HCT116 (cell line): ENCODE results near the gene CAP1. TPM values are rescaled to one million over a fixed set of nuclear protein-coding genes. Genes with fewer than 3 reads are reported as not detected.

Experiments used
- ATAC-seq: fragments of 200-7000 bp; cut with Tn5 transposase; 2 replicates; pipeline ENCODE4 v1.9.1; 2020; ENCODE audit warnings: mild to moderate bottlenecking, moderate library complexity
- BruUV-seq: library from RNA; stranded (reverse); fragments of 400-500 nt; replicated peaks from 2 replicates; lab custom pipeline; 2021; lab: Mats Ljungman, UMichigan
- CTCF ChIA-PET: fragments of 300-600 bp; sonication (Branson Sonifier 250); formaldehyde crosslinking; loops from one replicate; lab custom pipeline; 2021; ENCODE audit warnings: antibody characterized with exemption; lab: Charles Lee
- POLR2A ChIA-PET: fragments of 300-600, 350-600 bp; sonication (Branson Sonifier 250); formaldehyde crosslinking; loops from one replicate; lab custom pipeline; 2021; ENCODE audit warnings: antibody characterized with exemption; lab: Charles Lee
- RAD21 ChIA-PET, 2 experiments: fragments of 300-600 bp; sonication (Branson Sonifier 250); formaldehyde crosslinking; loops; one replicate each; lab custom pipeline; 2023; ENCODE audit warnings: low total read pairs in 2 of 2; ENCODE audit not compliant: uncharacterized antibody in 2 of 2, unreplicated experiment in 2 of 2, low non-redundant PET in 1 of 2; lab: Charles Lee
- DNase-seq: peaks from one replicate; pipeline ENCODE4 v3.0.0-alpha.2; 2010; ENCODE audit warnings: low read depth, low spot score
- H2AFZ ChIP-seq: fragments of 200-600 bp; shearing (Covaris generic), sonication (generic); 2 replicates; pipeline ENCODE4 v1.6.1; 2017; ENCODE audit warnings: low read depth, mixed run types, mixed read lengths, antibody characterized with exemption, low read length; ENCODE audit not compliant: poor library complexity, severe bottlenecking
- H3K27ac ChIP-seq: 2 replicates; pipeline ENCODE4 v1.5.1; 2012; ENCODE audit warnings: low read depth, low read length
- H3K27me3 ChIP-seq: fragments of 200-600 bp; sonication (generic); 2 replicates; pipeline ENCODE4 v1.6.1; 2016; ENCODE audit warnings: mixed run types, low read length, mixed read lengths; ENCODE audit not compliant: insufficient read depth
- H3K36me3 ChIP-seq, 2 experiments: fragments of 200-500 bp in 1 of 2; fragments of 200-600 bp in 1 of 2; sonication (Bioruptor generic) in 1 of 2; sonication (generic) in 1 of 2; 2 replicates each; pipeline versions ENCODE4 v1.5.1 to v1.6.1; 2014 to 2016; ENCODE audit warnings: low read length in 2 of 2, inconsistent platforms in 1 of 2, mixed read lengths in 1 of 2, mixed run types in 1 of 2; ENCODE audit not compliant: insufficient read depth in 2 of 2, control insufficient read depth in 1 of 2
- H3K4me1 ChIP-seq, 2 experiments: fragments of 200-600 bp in 1 of 2; sonication (generic) in 1 of 2; 2 replicates each; pipeline versions ENCODE4 v1.5.1 to v1.6.1; 2012 to 2017; ENCODE audit warnings: low read length in 2 of 2, inconsistent platforms in 1 of 2, mild to moderate bottlenecking in 1 of 2, mixed read lengths in 1 of 2, mixed run types in 1 of 2, moderate library complexity in 1 of 2; ENCODE audit not compliant: insufficient read depth in 2 of 2, control insufficient read depth in 1 of 2
- H3K4me2 ChIP-seq: fragments of 200-600 bp; sonication (generic); 2 replicates; pipeline ENCODE4 v1.6.1; 2017; ENCODE audit warnings: mixed run types, low read length, mixed read lengths
- H3K4me3 ChIP-seq, 2 experiments: fragments of 200-600 bp in 1 of 2; sonication (generic) in 1 of 2; replicated peaks in 1 of 2; 2 replicates each; pipeline ENCODE4 v1.5.1; 2011 to 2016; ENCODE audit warnings: low read length in 2 of 2, control low read depth in 1 of 2, low read depth in 1 of 2, mild to moderate bottlenecking in 1 of 2, mixed read lengths in 1 of 2, mixed run types in 1 of 2
- H3K79me2 ChIP-seq: fragments of 200-600 bp; sonication (generic); 2 replicates; pipeline ENCODE4 v1.6.1; 2017; ENCODE audit warnings: mild to moderate bottlenecking, mixed run types, low read length, moderate library complexity, mixed read lengths; ENCODE audit not compliant: insufficient read depth
- H3K9ac ChIP-seq: fragments of 200-600 bp; sonication (generic); 2 replicates; pipeline ENCODE4 v1.6.1; 2016; ENCODE audit warnings: low read length, mixed read lengths
- H3K9me2 ChIP-seq: fragments of 200-600 bp; sonication (generic), shearing (Covaris generic); 2 replicates; pipeline ENCODE4 v1.6.1; 2017; ENCODE audit warnings: mixed run types, mild to moderate bottlenecking, moderate library complexity; ENCODE audit not compliant: insufficient read depth
- H3K9me3 ChIP-seq, 2 experiments: fragments of 200-500 bp in 1 of 2; fragments of 200-600 bp in 1 of 2; sonication (Bioruptor generic) in 1 of 2; sonication (generic) in 1 of 2; 2 replicates each; pipeline ENCODE4 v1.6.1; 2014 to 2017; ENCODE audit warnings: low read length in 2 of 2, mixed read lengths in 2 of 2, inconsistent platforms in 1 of 2, low read depth in 1 of 2, mild to moderate bottlenecking in 1 of 2, mixed run types in 1 of 2, moderate library complexity in 1 of 2; ENCODE audit not compliant: control insufficient read depth in 1 of 2, insufficient read depth in 1 of 2
- H4K20me1 ChIP-seq: fragments of 200-600 bp; sonication (generic), shearing (Covaris generic); 2 replicates; pipeline ENCODE4 v1.6.1; 2017; ENCODE audit warnings: mixed run types, mild to moderate bottlenecking, moderate library complexity; ENCODE audit not compliant: insufficient read depth
- CBX3 ChIP-seq: IDR thresholded peaks from 2 replicates; pipeline ENCODE4 v1.6.1; 2012; ENCODE audit warnings: low read depth
- CEBPB ChIP-seq: IDR thresholded peaks from 2 replicates; pipeline ENCODE4 v1.6.1; 2012; ENCODE audit warnings: low read depth
- EZH2 ChIP-seq: fragments of 200-600 bp; sonication (generic); IDR thresholded peaks from 2 replicates; pipeline ENCODE4 v1.6.1; 2017; ENCODE audit warnings: antibody characterized with exemption, mixed run types
- JUND ChIP-seq: IDR thresholded peaks from 2 replicates; pipeline ENCODE4 v1.6.1; 2012
- POLR2AphosphoS5 ChIP-seq: IDR thresholded peaks from 2 replicates; pipeline ENCODE4 v1.6.1; 2011; ENCODE audit warnings: mild to moderate bottlenecking, low read depth, low read length, moderate library complexity
- RAD21 ChIP-seq: IDR thresholded peaks from 2 replicates; pipeline ENCODE4 v1.6.1; 2012; ENCODE audit warnings: low read depth, mild to moderate bottlenecking
- SIN3A ChIP-seq: IDR thresholded peaks from 2 replicates; pipeline ENCODE4 v1.6.1; 2012; ENCODE audit warnings: low read depth
- SRF ChIP-seq: IDR thresholded peaks from 2 replicates; pipeline ENCODE4 v1.6.1; 2012; ENCODE audit warnings: low read depth
- TCF7L2 ChIP-seq: IDR thresholded peaks from 2 replicates; pipeline ENCODE4 v1.7.0; 2011; ENCODE audit warnings: borderline replicate concordance, inconsistent platforms; ENCODE audit not compliant: insufficient read depth, insufficient read length; ENCODE audit errors: extremely low read depth
- YY1 ChIP-seq: IDR thresholded peaks from 2 replicates; pipeline ENCODE4 v1.6.1; 2011; ENCODE audit warnings: low read length, low read depth, moderate library complexity, mild to moderate bottlenecking; ENCODE audit not compliant: insufficient replicate concordance; ENCODE audit errors: extremely low read depth
- ZFX ChIP-seq: fragments of 450-650 bp; IDR thresholded peaks from 2 replicates; pipeline ENCODE4 v1.6.1; 2017
- ZNF274 ChIP-seq: fragments of 200-500 bp; sonication (Bioruptor generic); IDR thresholded peaks from 2 replicates; pipeline ENCODE4 v1.6.1; 2014; ENCODE audit warnings: mild to moderate bottlenecking, low read depth, low read length, inconsistent platforms
- intact Hi-C: fragments of 100-400 bp; cut with micrococcal nuclease; formaldehyde crosslinking; loops from 2 replicates; pipeline ENCODE4 v1.10.0; 2022
- total RNA-seq: library from RNA; stranded (reverse); gene quantifications from one replicate; pipeline ENCODE4 v1.2.1, GENCODE V29; 2021; ENCODE audit not compliant: unreplicated experiment
- TF ChIP-seq, protein P1 (sequence below): IDR thresholded peaks from 2 replicates; pipeline ENCODE4 v1.6.1; 2012
- TF ChIP-seq, protein P2 (sequence below): IDR thresholded peaks from 2 replicates; pipeline ENCODE4 v1.6.1; 2012; ENCODE audit warnings: low read depth
- TF ChIP-seq, protein P3 (sequence below), 3 experiments: fragments of 200-600 bp in 1 of 3; sonication (generic) in 1 of 3; IDR thresholded peaks in 2 of 3; conservative IDR thresholded peaks in 1 of 3; 2 replicates each; pipeline ENCODE4 v1.5.1; 2012 to 2017; ENCODE audit warnings: low read depth in 2 of 3, low read length in 2 of 3, antibody characterized with exemption in 1 of 3, borderline replicate concordance in 1 of 3, control low read depth in 1 of 3, mild to moderate bottlenecking in 1 of 3, mixed read lengths in 1 of 3, mixed run types in 1 of 3, moderate library complexity in 1 of 3; ENCODE audit not compliant: insufficient read depth in 1 of 3

CAP1 gene
- total RNA-seq, 1 experiment from 2014 or later = 274 TPM

DNA sequence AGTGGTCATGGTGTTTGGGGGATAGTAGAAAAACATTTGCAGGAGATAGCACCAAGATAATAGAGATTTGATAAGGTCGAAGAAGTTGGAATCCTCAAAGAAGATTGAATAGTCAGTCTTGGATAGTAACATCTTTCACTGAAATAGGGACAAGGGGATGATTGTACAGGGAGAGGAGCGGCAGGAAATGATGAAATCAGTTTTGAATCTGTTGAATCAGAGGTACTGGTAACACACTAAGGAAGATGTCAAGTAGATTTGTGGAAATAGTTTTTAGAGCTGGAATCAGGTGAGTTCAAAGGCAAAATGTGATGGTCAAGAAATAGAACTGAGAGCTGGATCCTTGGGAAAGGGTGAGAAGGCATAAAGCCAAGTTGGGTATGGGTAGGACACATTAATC is 26.5 kb downstream of the CAP1 start:
- H3K79me2 ChIP-seq = no peaks in the 10 kb centered on the region; the same call in 1 of the 2 replicates
- H3K4me3 ChIP-seq = no peak overlapping the region
- no peaks in the 10 kb centered on the region for H3K27me3 ChIP-seq
- H3K9me2 ChIP-seq = no peaks in the 10 kb centered on the region
- RAD21 ChIA-PET = no interaction called here
- H3K9me3 ChIP-seq = no peaks in the 10 kb centered on the region
- no peak overlapping the region for H3K9ac ChIP-seq
- H2AFZ ChIP-seq = no peak overlapping the region
- DNase-seq = no peak
- no TSS peak for BruUV-seq
- intact Hi-C loops = no loop called here
- TF ChIP-seq RAD21 (no peak), EZH2 (no peak), SRF (no peak), SIN3A (no peak), POLR2AphosphoS5 (no peak), ZNF274 (no peak), CEBPB (no peak), TCF7L2 (no peak)
- TF ChIP-seq, protein P1, sequence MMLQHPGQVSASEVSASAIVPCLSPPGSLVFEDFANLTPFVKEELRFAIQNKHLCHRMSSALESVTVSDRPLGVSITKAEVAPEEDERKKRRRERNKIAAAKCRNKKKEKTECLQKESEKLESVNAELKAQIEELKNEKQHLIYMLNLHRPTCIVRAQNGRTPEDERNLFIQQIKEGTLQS = no peak
- H3K4me2 ChIP-seq = no peak overlapping the region
- H3K4me1 ChIP-seq = no peaks in the 10 kb centered on the region
- ATAC-seq = no peak
- no peaks in the 10 kb centered on the region for H4K20me1 ChIP-seq
- H3K27ac ChIP-seq = no peak overlapping the region
- POLR2A ChIA-PET = no interaction called here
- CTCF ChIA-PET = no interaction called here
- H3K36me3 ChIP-seq = peaks cover 64 to 65% of the 10 kb centered on the region in 2 experiments

DNA sequence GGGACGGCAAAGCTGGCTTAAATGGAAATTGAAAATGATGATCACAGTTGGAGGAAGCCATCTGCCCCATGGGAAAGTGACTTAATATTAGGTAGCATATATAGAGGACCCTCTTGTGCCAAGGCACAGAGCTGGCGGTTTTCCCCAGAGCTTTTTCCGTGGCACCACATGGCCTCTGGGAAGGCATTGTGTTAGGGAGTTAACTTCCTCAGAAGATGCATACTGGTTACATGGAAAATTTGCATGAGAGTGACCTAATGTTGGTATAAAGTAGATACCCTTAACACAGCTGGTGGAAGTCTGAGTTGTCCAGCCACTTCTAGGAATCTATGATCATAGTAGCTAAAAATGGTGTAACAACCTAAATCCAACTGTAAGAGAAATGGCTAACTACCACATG is 27.3 kb downstream of the CAP1 start:
- RAD21 ChIA-PET = no interaction called here
- CTCF ChIA-PET = no interaction called here
- no peak for DNase-seq
- Histone ChIP-seq H3K27ac (no peak overlapping the region), H3K9me2 (no peaks in the 10 kb centered on the region), H3K9me3 (no peaks in the 10 kb centered on the region), H4K20me1 (no peaks in the 10 kb centered on the region), H3K4me3 (no peak overlapping the region), H3K79me2 (no peaks in the 10 kb centered on the region; the same call in 1 of the 2 replicates), H3K9ac (no peak overlapping the region), H3K36me3 (peaks cover 66 to 69% of the 10 kb centered on the region in 2 experiments), H2AFZ (no peak overlapping the region), H3K27me3 (no peaks in the 10 kb centered on the region), H3K4me2 (no peak overlapping the region), H3K4me1 (no peaks in the 10 kb centered on the region)
- intact Hi-C loops = no loop called here
- ATAC-seq = no peak
- POLR2A ChIA-PET = no interaction called here
- BruUV-seq = no TSS peak
- TF ChIP-seq, protein P1 = no peak
- no peak for TF ChIP-seq YY1
- TF ChIP-seq CEBPB = no peak
- no peak for TF ChIP-seq JUND
- no peak for TF ChIP-seq EZH2
- no peak for TF ChIP-seq ZFX
- TF ChIP-seq CBX3 = no peak
- TF ChIP-seq SIN3A = no peak
- TF ChIP-seq, protein P2, sequence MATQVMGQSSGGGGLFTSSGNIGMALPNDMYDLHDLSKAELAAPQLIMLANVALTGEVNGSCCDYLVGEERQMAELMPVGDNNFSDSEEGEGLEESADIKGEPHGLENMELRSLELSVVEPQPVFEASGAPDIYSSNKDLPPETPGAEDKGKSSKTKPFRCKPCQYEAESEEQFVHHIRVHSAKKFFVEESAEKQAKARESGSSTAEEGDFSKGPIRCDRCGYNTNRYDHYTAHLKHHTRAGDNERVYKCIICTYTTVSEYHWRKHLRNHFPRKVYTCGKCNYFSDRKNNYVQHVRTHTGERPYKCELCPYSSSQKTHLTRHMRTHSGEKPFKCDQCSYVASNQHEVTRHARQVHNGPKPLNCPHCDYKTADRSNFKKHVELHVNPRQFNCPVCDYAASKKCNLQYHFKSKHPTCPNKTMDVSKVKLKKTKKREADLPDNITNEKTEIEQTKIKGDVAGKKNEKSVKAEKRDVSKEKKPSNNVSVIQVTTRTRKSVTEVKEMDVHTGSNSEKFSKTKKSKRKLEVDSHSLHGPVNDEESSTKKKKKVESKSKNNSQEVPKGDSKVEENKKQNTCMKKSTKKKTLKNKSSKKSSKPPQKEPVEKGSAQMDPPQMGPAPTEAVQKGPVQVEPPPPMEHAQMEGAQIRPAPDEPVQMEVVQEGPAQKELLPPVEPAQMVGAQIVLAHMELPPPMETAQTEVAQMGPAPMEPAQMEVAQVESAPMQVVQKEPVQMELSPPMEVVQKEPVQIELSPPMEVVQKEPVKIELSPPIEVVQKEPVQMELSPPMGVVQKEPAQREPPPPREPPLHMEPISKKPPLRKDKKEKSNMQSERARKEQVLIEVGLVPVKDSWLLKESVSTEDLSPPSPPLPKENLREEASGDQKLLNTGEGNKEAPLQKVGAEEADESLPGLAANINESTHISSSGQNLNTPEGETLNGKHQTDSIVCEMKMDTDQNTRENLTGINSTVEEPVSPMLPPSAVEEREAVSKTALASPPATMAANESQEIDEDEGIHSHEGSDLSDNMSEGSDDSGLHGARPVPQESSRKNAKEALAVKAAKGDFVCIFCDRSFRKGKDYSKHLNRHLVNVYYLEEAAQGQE = no peak
- no peak for TF ChIP-seq RAD21
- TF ChIP-seq ZNF274 = no peak
- TF ChIP-seq, protein P3, sequence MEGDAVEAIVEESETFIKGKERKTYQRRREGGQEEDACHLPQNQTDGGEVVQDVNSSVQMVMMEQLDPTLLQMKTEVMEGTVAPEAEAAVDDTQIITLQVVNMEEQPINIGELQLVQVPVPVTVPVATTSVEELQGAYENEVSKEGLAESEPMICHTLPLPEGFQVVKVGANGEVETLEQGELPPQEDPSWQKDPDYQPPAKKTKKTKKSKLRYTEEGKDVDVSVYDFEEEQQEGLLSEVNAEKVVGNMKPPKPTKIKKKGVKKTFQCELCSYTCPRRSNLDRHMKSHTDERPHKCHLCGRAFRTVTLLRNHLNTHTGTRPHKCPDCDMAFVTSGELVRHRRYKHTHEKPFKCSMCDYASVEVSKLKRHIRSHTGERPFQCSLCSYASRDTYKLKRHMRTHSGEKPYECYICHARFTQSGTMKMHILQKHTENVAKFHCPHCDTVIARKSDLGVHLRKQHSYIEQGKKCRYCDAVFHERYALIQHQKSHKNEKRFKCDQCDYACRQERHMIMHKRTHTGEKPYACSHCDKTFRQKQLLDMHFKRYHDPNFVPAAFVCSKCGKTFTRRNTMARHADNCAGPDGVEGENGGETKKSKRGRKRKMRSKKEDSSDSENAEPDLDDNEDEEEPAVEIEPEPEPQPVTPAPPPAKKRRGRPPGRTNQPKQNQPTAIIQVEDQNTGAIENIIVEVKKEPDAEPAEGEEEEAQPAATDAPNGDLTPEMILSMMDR (IDR thresholded peaks at IDR 0.05 in 2 of 3, conservative IDR thresholded peaks at IDR 0.05 in 1 of 3; ENCODE audit: borderline replicate concordance in 1 of 3, insufficient read depth in 1 of 3, low read depth in 2 of 3, low read length in 2 of 3) = no peak
